Endothelial cell of umbilical vein (primary cell): ENCODE data around the gene TRAPPC6A.

Experiments used
- CTCF ChIP-seq, 2 donors: IDR thresholded peaks; 1 replicate in 1 of 2; 2 replicates in 1 of 2; pipeline ENCODE4 v1.5.1; 2011; ENCODE audit warnings: low read length in 2 of 2, mild to moderate bottlenecking in 2 of 2, moderate library complexity in 2 of 2, control low read depth in 1 of 2, inconsistent platforms in 1 of 2, low read depth in 1 of 2; ENCODE audit not compliant: insufficient read depth in 1 of 2; ENCODE audit errors: extremely low read depth in 1 of 2
- EZH2 ChIP-seq: IDR thresholded peaks from 2 replicates; pipeline ENCODE4 v1.6.1; 2012; ENCODE audit warnings: borderline replicate concordance, low read depth, mild to moderate bottlenecking, moderate library complexity, low read length, inconsistent platforms; ENCODE audit not compliant: severe bottlenecking
- FOS ChIP-seq: IDR thresholded peaks from 2 replicates; pipeline ENCODE4 v1.6.1; 2011; ENCODE audit warnings: mild to moderate bottlenecking, low read length, moderate library complexity, borderline replicate concordance; ENCODE audit not compliant: insufficient read depth
- GATA2 ChIP-seq: IDR thresholded peaks from 2 replicates; pipeline ENCODE4 v1.7.0; 2011; ENCODE audit warnings: low read depth, mild to moderate bottlenecking, moderate library complexity, mixed read lengths, low read length; ENCODE audit not compliant: insufficient read length, insufficient read depth
- JUN ChIP-seq: IDR thresholded peaks from 2 replicates; pipeline ENCODE4 v1.6.1; 2011; ENCODE audit warnings: borderline replicate concordance, low read depth; ENCODE audit not compliant: insufficient read length, insufficient read depth
- MYC ChIP-seq: IDR thresholded peaks from one replicate; pipeline ENCODE4 v1.6.1; 2011; ENCODE audit warnings: mild to moderate bottlenecking, low read depth, low read length
- POLR2A ChIP-seq: IDR thresholded peaks from 2 replicates; pipeline ENCODE4 v1.6.1; 2012; ENCODE audit warnings: low read depth, mild to moderate bottlenecking, control low read depth, low read length
- POLR2AphosphoS5 ChIP-seq: IDR thresholded peaks from 2 replicates; pipeline ENCODE4 v1.6.1; 2012; ENCODE audit warnings: low read depth, mild to moderate bottlenecking, control low read depth, low read length, moderate library complexity; ENCODE audit not compliant: insufficient read depth
- TF ChIP-seq, protein P1 (sequence below): IDR thresholded peaks from 2 replicates; pipeline ENCODE4 v1.6.1; 2011; ENCODE audit not compliant: insufficient read depth, insufficient read length

- TF ChIP-seq POLR2AphosphoS5 = no peak
- TF ChIP-seq EZH2 = no peak
- TF ChIP-seq CTCF (IDR thresholded peaks at IDR 0.05; ENCODE audit: extremely low read depth in 1 of 2, insufficient read depth in 1 of 2, low read depth in 1 of 2, low read length in 2 of 2) = no peak
- TF ChIP-seq MYC = no peak
- TF ChIP-seq, protein P1, sequence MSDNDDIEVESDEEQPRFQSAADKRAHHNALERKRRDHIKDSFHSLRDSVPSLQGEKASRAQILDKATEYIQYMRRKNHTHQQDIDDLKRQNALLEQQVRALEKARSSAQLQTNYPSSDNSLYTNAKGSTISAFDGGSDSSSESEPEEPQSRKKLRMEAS = no peak
- TF ChIP-seq POLR2A = no peak
- TF ChIP-seq FOS = no peak
- no peak for TF ChIP-seq GATA2
- TF ChIP-seq JUN = no peak
Observed at GRCh38 chr19:45145270-45146189, 32.5 kb downstream of the TRAPPC6A start.
